Coronary artery (tissue), 2 donors: ENCODE data around the gene ADAMTSL3.
A peak's percentile ranks its signal among the peaks of the same experiment; 100 is the strongest.
"Not testable (repeated sequence)": the region's sequence is repeated elsewhere in the genome, so short reads cannot be mapped to it uniquely, and the experiment has no call there.

Experiments
- DNase-seq: peaks from one replicate; pipeline ENCODE4 v3.0.0-alpha.2; 2017; ENCODE audit warnings: low spot score
- H3K27ac ChIP-seq, 2 donors: fragments of 200-600 bp; sonication (generic); one replicate each; pipeline ENCODE4 v1.5.1; 2016 to 2019
- H3K4me3 ChIP-seq: fragments of 200-600 bp; sonication (generic); 2 replicates; pipeline ENCODE4 v1.5.1; 2016; ENCODE audit warnings: mild to moderate bottlenecking, moderate library complexity
- TF ChIP-seq, protein P1 (sequence below): fragments of 200-600 bp; sonication (generic); IDR thresholded peaks from one replicate; pipeline ENCODE4 v1.5.1; 2019; ENCODE audit warnings: antibody characterized with exemption

The ADAMTSL3 gene

DNA sequence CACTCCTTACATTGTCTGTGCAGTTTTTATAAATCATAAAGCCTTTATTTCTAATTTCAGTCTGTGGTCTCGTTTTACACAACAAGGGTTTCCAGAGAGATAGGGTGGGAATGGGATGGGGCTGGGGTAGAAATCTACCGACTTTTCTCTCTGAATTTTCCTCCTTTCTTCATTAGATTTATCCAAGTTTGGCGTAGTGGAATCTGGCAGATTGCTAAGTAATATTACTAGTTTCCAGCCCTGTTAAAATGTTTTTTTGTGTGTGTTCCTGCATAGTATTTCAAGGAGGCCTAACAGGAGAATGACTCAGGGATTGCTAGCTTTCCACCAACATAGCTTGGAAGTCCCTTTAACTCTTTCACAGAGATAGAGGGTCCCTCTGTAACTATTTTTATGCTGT is 396.2 kb downstream of the ADAMTSL3 start:
- no peak overlapping the region for H3K4me3 ChIP-seq
- TF ChIP-seq, protein P1, sequence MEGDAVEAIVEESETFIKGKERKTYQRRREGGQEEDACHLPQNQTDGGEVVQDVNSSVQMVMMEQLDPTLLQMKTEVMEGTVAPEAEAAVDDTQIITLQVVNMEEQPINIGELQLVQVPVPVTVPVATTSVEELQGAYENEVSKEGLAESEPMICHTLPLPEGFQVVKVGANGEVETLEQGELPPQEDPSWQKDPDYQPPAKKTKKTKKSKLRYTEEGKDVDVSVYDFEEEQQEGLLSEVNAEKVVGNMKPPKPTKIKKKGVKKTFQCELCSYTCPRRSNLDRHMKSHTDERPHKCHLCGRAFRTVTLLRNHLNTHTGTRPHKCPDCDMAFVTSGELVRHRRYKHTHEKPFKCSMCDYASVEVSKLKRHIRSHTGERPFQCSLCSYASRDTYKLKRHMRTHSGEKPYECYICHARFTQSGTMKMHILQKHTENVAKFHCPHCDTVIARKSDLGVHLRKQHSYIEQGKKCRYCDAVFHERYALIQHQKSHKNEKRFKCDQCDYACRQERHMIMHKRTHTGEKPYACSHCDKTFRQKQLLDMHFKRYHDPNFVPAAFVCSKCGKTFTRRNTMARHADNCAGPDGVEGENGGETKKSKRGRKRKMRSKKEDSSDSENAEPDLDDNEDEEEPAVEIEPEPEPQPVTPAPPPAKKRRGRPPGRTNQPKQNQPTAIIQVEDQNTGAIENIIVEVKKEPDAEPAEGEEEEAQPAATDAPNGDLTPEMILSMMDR = no peak
- DNase-seq = no peak
- no peak overlapping the region for H3K27ac ChIP-seq

- not testable (repeated sequence) for H3K4me3 ChIP-seq, DNase-seq, H3K27ac ChIP-seq
Measured at GRCh38 chr15:84051146-84051545, 397.2 kb downstream of the ADAMTSL3 start.

DNA sequence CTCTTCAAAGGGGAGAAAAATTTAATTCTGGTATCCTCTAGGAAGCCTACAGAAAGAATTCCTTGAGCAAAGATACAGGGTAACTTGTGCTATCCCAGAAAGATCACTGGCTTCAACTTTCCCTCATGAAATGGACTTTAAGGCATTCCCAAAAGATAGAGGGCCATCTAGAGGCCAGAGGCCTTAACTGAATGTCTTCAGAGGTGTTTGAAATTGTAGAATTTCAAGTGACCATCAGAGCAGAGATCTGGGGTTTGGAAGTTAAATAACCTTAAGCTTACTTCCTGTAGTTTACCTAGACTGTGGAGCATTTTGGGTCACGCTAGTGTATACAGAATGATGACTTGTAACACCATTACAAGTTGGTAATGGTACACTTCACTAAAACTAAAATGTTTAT is 400.6 kb downstream of the ADAMTSL3 start:
- H3K4me3 ChIP-seq, H3K27ac ChIP-seq, DNase-seq: not testable (repeated sequence)

GRCh38 chr15:84057714-84058331 is 403.9 kb downstream of the ADAMTSL3 start:
- H3K4me3 ChIP-seq = no peak overlapping the region
- H3K27ac ChIP-seq = no peak overlapping the region
- TF ChIP-seq, protein P1 = no peak
- DNase-seq = no peak

DNA sequence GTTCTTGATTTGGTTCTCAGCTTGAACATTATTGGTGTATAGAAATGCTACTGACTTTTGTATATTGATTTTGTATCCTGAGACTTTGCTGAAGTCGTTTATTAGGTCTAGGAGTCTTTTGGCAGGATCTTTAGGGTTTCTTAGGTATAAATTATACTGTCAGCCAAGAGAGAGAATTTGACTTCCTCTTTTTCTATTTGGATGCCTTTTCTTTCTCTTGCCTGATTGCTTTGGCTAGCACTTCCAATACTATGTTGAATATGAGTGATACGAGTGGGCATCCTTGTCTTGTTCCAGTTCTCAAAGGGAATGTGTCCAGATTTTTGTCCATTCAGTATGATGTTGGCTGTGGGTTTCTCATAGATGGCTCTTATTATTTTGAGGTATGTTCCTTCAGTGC is 409.8 kb downstream of the ADAMTSL3 start:
- not testable (repeated sequence) for DNase-seq, H3K4me3 ChIP-seq, H3K27ac ChIP-seq

- not testable (repeated sequence) for H3K27ac ChIP-seq, H3K4me3 ChIP-seq, DNase-seq
Measured at GRCh38 chr15:84068674-84069073, 414.8 kb downstream of the ADAMTSL3 start.

GRCh38 chr15:84078038-84078437 is 424.1 kb downstream of the ADAMTSL3 start:
- H3K4me3 ChIP-seq, H3K27ac ChIP-seq, DNase-seq: not testable (repeated sequence)

DNA sequence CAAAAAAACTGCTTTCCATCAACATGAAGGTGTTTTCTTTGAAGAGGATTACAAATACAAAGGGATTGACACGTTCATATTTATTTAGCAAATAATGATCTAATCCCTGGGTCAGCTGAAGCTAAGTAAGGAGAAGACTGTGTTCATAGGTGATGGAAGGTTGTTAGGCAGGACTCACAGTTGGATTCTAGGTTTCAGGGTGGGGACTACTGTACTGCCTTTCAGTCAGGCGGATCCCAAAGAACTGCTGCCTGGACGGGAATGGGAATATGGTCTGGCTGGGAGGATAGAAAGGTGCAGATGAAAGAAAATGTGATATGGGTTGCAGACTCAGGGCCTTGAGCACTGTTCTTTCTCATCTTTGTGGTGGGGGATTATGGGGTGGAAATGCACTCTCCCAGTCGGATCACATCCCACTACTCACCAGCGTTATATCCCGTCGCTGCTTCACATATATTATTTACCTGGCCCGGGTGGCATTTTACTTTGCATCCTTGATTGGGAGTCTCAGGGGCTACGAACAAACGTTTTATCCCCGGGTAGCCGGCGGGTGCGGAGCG is 425.5 kb downstream of the ADAMTSL3 start:
- not testable (repeated sequence) for H3K27ac ChIP-seq, DNase-seq
- peak overlapping the region; percentile 62 for H3K4me3 ChIP-seq

- no peak for DNase-seq
- TF ChIP-seq, protein P1 = no peak
- H3K27ac ChIP-seq = no peak overlapping the region
Measured at GRCh38 chr15:84079885-84080777, 426.2 kb downstream of the ADAMTSL3 start.

GRCh38 chr15:84080778-84081084 is 426.8 kb downstream of the ADAMTSL3 start:
- not testable (repeated sequence) for H3K27ac ChIP-seq, H3K4me3 ChIP-seq, DNase-seq

More at GRCh38 chr15:84079885-84080777, 426.2 kb downstream of the ADAMTSL3 start:
- peak overlapping the region; percentile 62 for H3K4me3 ChIP-seq
